RWPE2 (cell line): ENCODE measurements around the gene YES1.

Experiments
- ATAC-seq: fragments of 200-7000 bp; cut with Tn5 transposase; 3 replicates; pipeline ENCODE4 v1.9.1; 2021; ENCODE audit warnings: low read depth
- DNase-seq: peaks from one replicate; pipeline ENCODE4 v3.0.0-alpha.2; 2020; ENCODE audit warnings: low spot score
- H3K27ac ChIP-seq: fragments of 450-650 bp; 2 replicates; pipeline ENCODE4 v1.5.1; 2017; ENCODE audit warnings: mild to moderate bottlenecking; ENCODE audit not compliant: poor library complexity, severe bottlenecking
- H3K27me3 ChIP-seq: fragments of 250-450 bp; sonication (Bioruptor Pico); 2 replicates; pipeline ENCODE4 v1.5.1; 2021; ENCODE audit warnings: mild to moderate bottlenecking, moderate library complexity; ENCODE audit not compliant: insufficient read depth, poor library complexity, severe bottlenecking
- H3K36me3 ChIP-seq: fragments of 250-450 bp; sonication (Bioruptor Pico); 2 replicates; pipeline ENCODE4 v1.5.1; 2020; ENCODE audit warnings: low read depth, mild to moderate bottlenecking, moderate library complexity
- H3K4me1 ChIP-seq: fragments of 250-450 bp; sonication (Bioruptor Pico); 2 replicates; pipeline ENCODE4 v1.5.1; 2021; ENCODE audit warnings: mild to moderate bottlenecking, moderate library complexity; ENCODE audit not compliant: insufficient read depth, poor library complexity, severe bottlenecking
- H3K4me3 ChIP-seq: fragments of 250-450 bp; sonication (Bioruptor Pico); 2 replicates; pipeline ENCODE4 v1.5.1; 2021; ENCODE audit warnings: mild to moderate bottlenecking, moderate library complexity; ENCODE audit not compliant: severe bottlenecking
- H3K9me3 ChIP-seq: fragments of 250-450 bp; sonication (Bioruptor Pico); 2 replicates; pipeline ENCODE4 v1.5.1; 2021; ENCODE audit warnings: mild to moderate bottlenecking, moderate library complexity; ENCODE audit not compliant: severe bottlenecking
- CTCF ChIP-seq: fragments of 450-650 bp; IDR thresholded peaks from one replicate; pipeline ENCODE4 v1.5.1; 2017; ENCODE audit warnings: mild to moderate bottlenecking, moderate library complexity; ENCODE audit not compliant: poor library complexity, severe bottlenecking

The YES1 gene

DNA sequence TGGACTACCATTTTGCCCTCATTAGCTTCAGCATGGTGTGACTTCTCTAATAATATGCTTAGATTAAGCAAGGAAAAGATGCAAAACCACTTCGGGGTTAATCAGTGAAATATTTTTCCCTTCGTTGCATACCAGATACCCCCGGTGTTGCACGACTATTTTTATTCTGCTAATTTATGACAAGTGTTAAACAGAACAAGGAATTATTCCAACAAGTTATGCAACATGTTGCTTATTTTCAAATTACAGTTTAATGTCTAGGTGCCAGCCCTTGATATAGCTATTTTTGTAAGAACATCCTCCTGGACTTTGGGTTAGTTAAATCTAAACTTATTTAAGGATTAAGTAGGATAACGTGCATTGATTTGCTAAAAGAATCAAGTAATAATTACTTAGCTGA is 138.3 kb downstream of the YES1 start:
- Histone ChIP-seq H3K27me3 (no peaks in the 10 kb centered on the region), H3K36me3 (peaks cover 95% of the 10 kb centered on the region), H3K9me3 (no peaks in the 10 kb centered on the region), H3K4me3 (no peak overlapping the region), H3K4me1 (no peaks in the 10 kb centered on the region), H3K27ac (no peak overlapping the region)
- no peak for TF ChIP-seq CTCF
- ATAC-seq (no peak), DNase-seq (no peak)

- Histone ChIP-seq H3K36me3 (peaks cover 95% of the 10 kb centered on the region), H3K27me3 (no peaks in the 10 kb centered on the region), H3K27ac (no peak overlapping the region), H3K4me3 (no peak overlapping the region), H3K9me3 (no peaks in the 10 kb centered on the region), H3K4me1 (no peaks in the 10 kb centered on the region)
- no peak for TF ChIP-seq CTCF
- ATAC-seq = no peak
- DNase-seq = no peak
These were observed 138.7 kb downstream of the YES1 start for GRCh38 chr18:673317-673716.
